Caco-2 (cell line): Measurements from ENCODE around the gene NRP2. TPM values are rescaled to one million over a fixed set of nuclear protein-coding genes. Genes with fewer than 3 reads are reported as not detected.

ENCODE experiments used
- BruUV-seq: library from RNA; stranded (reverse); fragments of 400-500 nt; replicated peaks from 2 replicates; lab custom pipeline; 2021; lab: Mats Ljungman, UMichigan
- CTCF ChIA-PET: fragments of 300-600 bp; sonication (Branson Sonifier 250); formaldehyde crosslinking; loops from one replicate; lab custom pipeline; 2022; ENCODE audit warnings: antibody characterized with exemption; lab: Charles Lee
- POLR2A ChIA-PET: fragments of 300-600 bp; sonication (Branson Sonifier 250); formaldehyde crosslinking; loops from one replicate; lab custom pipeline; 2022; ENCODE audit warnings: antibody characterized with exemption; lab: Charles Lee
- DNase-seq, 2 experiments: peaks; one replicate each; pipeline versions ENCODE4 v3.0.0 to v3.0.0-alpha.2; 2020 to 2022
- H3K27me3 ChIP-seq: replicated peaks from 2 replicates; pipeline ENCODE4 v1.6.0; 2011; ENCODE audit warnings: low read length; ENCODE audit not compliant: control insufficient read depth, insufficient read depth
- H3K36me3 ChIP-seq: 2 replicates; pipeline ENCODE4 v1.5.1; 2011; ENCODE audit warnings: low read length; ENCODE audit not compliant: control insufficient read depth, insufficient read depth
- H3K4me1 ChIP-seq: fragments of 250-450 bp; sonication (Bioruptor Pico); 2 replicates; pipeline ENCODE4 v1.5.1; 2020; ENCODE audit warnings: mild to moderate bottlenecking
- H3K4me3 ChIP-seq: 2 replicates; pipeline ENCODE4 v1.5.1; 2011; ENCODE audit warnings: low read depth, mild to moderate bottlenecking, control low read depth, low read length
- H3K9me3 ChIP-seq: fragments of 250-450 bp; sonication (Bioruptor Pico); 2 replicates; pipeline ENCODE4 v1.5.1; 2020; ENCODE audit warnings: mild to moderate bottlenecking, moderate library complexity
- H3K27ac Mint-ChIP-seq: one replicate; pipeline ENCODE4 v1.8.0; 2022; ENCODE audit warnings: mixed read lengths; ENCODE audit not compliant: unreplicated experiment
- H3K27me3 Mint-ChIP-seq: one replicate; pipeline ENCODE4 v1.8.0; 2022; ENCODE audit warnings: mixed read lengths; ENCODE audit not compliant: insufficient read depth, unreplicated experiment
- H3K36me3 Mint-ChIP-seq: one replicate; pipeline ENCODE4 v1.8.0; 2022; ENCODE audit warnings: mild to moderate bottlenecking, mixed read lengths; ENCODE audit not compliant: insufficient read depth, unreplicated experiment
- H3K4me1 Mint-ChIP-seq: one replicate; pipeline ENCODE4 v1.8.0; 2022; ENCODE audit warnings: low read depth, mixed read lengths; ENCODE audit not compliant: unreplicated experiment
- H3K4me3 Mint-ChIP-seq: one replicate; pipeline ENCODE4 v1.8.0; 2022; ENCODE audit warnings: mild to moderate bottlenecking, moderate library complexity, mixed read lengths; ENCODE audit not compliant: unreplicated experiment
- H3K9me3 Mint-ChIP-seq: one replicate; pipeline ENCODE4 v1.8.0; 2022; ENCODE audit warnings: mixed read lengths; ENCODE audit not compliant: unreplicated experiment
- intact Hi-C: fragments of 100-400 bp; cut with micrococcal nuclease; formaldehyde crosslinking; loops from one replicate; pipeline ENCODE4 v1.10.0; 2022; ENCODE audit not compliant: unreplicated experiment
- total RNA-seq: library from RNA; stranded (reverse); gene quantifications from 2 replicates; pipeline ENCODE4 v1.2.3, GENCODE V29; 2022
- TF ChIP-seq, protein P1 (sequence below), 2 experiments: fragments of 200-600 bp in 1 of 2; IDR thresholded peaks; 1 replicate in 1 of 2; 2 replicates in 1 of 2; pipeline versions ENCODE4 v1.5.1 to v1.8.0; 2011 to 2022; ENCODE audit warnings: antibody characterized with exemption in 1 of 2, control low read depth in 1 of 2, inconsistent platforms in 1 of 2, low read depth in 1 of 2, low read length in 1 of 2, mild to moderate bottlenecking in 1 of 2, moderate library complexity in 1 of 2; ENCODE audit not compliant: insufficient read depth in 1 of 2, severe bottlenecking in 1 of 2, unreplicated experiment in 1 of 2

The NRP2 gene
- total RNA-seq, 1 experiment from 2014 or later: 96.9 TPM

GRCh38 chr2:205752296-205752820 is 70.1 kb downstream of the NRP2 start:
- Mint-ChIP-seq H3K27me3 (no peaks in the 10 kb centered on the region), H3K27ac (no peak overlapping the region)
- peaks cover 25% of the 10 kb centered on the region for H3K4me1 ChIP-seq

GRCh38 chr2:205752924-205753323 is 70.6 kb downstream of the NRP2 start:
- POLR2A ChIA-PET: no interaction called here
- peaks cover 37% of the 10 kb centered on the region for H3K36me3 Mint-ChIP-seq
- CTCF ChIA-PET: no interaction called here
- Histone ChIP-seq H3K27me3 (no peaks in the 10 kb centered on the region), H3K36me3 (no peaks in the 10 kb centered on the region), H3K4me3 (no peak overlapping the region), H3K9me3 (no peaks in the 10 kb centered on the region), H3K4me1 (peaks cover 25% of the 10 kb centered on the region)
- peaks cover 40% of the 10 kb centered on the region for H3K4me1 Mint-ChIP-seq
- no peak overlapping the region for H3K4me3 Mint-ChIP-seq
- no peak for DNase-seq
- no peak overlapping the region for H3K27ac Mint-ChIP-seq
- intact Hi-C loops: no loop called here
- H3K9me3 Mint-ChIP-seq: no peaks in the 10 kb centered on the region
- no TSS peak for BruUV-seq
- TF ChIP-seq, protein P1, sequence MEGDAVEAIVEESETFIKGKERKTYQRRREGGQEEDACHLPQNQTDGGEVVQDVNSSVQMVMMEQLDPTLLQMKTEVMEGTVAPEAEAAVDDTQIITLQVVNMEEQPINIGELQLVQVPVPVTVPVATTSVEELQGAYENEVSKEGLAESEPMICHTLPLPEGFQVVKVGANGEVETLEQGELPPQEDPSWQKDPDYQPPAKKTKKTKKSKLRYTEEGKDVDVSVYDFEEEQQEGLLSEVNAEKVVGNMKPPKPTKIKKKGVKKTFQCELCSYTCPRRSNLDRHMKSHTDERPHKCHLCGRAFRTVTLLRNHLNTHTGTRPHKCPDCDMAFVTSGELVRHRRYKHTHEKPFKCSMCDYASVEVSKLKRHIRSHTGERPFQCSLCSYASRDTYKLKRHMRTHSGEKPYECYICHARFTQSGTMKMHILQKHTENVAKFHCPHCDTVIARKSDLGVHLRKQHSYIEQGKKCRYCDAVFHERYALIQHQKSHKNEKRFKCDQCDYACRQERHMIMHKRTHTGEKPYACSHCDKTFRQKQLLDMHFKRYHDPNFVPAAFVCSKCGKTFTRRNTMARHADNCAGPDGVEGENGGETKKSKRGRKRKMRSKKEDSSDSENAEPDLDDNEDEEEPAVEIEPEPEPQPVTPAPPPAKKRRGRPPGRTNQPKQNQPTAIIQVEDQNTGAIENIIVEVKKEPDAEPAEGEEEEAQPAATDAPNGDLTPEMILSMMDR (IDR thresholded peaks at IDR 0.05; ENCODE audit: insufficient read depth in 1 of 2, low read depth in 1 of 2, low read length in 1 of 2, severe bottlenecking in 1 of 2, unreplicated experiment in 1 of 2): no peak
- no peaks in the 10 kb centered on the region for H3K27me3 Mint-ChIP-seq

More at GRCh38 chr2:205752296-205752820, 70.1 kb downstream of the NRP2 start:
- POLR2A ChIA-PET: no interaction called here
- no peaks in the 10 kb centered on the region for H3K36me3 ChIP-seq
- Mint-ChIP-seq H3K9me3 (no peaks in the 10 kb centered on the region), H3K4me3 (no peak overlapping the region), H3K4me1 (peaks cover 38% of the 10 kb centered on the region), H3K36me3 (peaks cover 33% of the 10 kb centered on the region)
- DNase-seq: no peak
- intact Hi-C loops: no loop called here
- H3K9me3 ChIP-seq: no peaks in the 10 kb centered on the region
- H3K27me3 ChIP-seq: no peaks in the 10 kb centered on the region
- BruUV-seq: no TSS peak
- CTCF ChIA-PET: no interaction called here
- TF ChIP-seq, protein P1 (IDR thresholded peaks at IDR 0.05; ENCODE audit: insufficient read depth in 1 of 2, low read depth in 1 of 2, low read length in 1 of 2, severe bottlenecking in 1 of 2, unreplicated experiment in 1 of 2): no peak
- H3K4me3 ChIP-seq: no peak overlapping the region

- intact Hi-C loops: no loop called here
- CTCF ChIA-PET: no interaction called here
- Mint-ChIP-seq H3K9me3 (no peaks in the 10 kb centered on the region), H3K27me3 (no peaks in the 10 kb centered on the region), H3K4me1 (peaks cover 30% of the 10 kb centered on the region), H3K4me3 (no peak overlapping the region), H3K27ac (peak overlapping the region; percentile 21), H3K36me3 (peaks cover 28% of the 10 kb centered on the region)
- H3K4me3 ChIP-seq: no peak overlapping the region
- POLR2A ChIA-PET: no interaction called here
- DNase-seq: no peak
- no peaks in the 10 kb centered on the region for H3K9me3 ChIP-seq
- no peaks in the 10 kb centered on the region for H3K36me3 ChIP-seq
- H3K27me3 ChIP-seq: no peaks in the 10 kb centered on the region
- TF ChIP-seq, protein P1 (IDR thresholded peaks at IDR 0.05; ENCODE audit: insufficient read depth in 1 of 2, low read depth in 1 of 2, low read length in 1 of 2, severe bottlenecking in 1 of 2, unreplicated experiment in 1 of 2): no peak
- no TSS peak for BruUV-seq
- peaks cover 25% of the 10 kb centered on the region for H3K4me1 ChIP-seq
Measured at GRCh38 chr2:205754285-205754923, 72.1 kb downstream of the NRP2 start.
